ENCODE measurements around the gene TRIM67.

The TRIM67 gene

DNA sequence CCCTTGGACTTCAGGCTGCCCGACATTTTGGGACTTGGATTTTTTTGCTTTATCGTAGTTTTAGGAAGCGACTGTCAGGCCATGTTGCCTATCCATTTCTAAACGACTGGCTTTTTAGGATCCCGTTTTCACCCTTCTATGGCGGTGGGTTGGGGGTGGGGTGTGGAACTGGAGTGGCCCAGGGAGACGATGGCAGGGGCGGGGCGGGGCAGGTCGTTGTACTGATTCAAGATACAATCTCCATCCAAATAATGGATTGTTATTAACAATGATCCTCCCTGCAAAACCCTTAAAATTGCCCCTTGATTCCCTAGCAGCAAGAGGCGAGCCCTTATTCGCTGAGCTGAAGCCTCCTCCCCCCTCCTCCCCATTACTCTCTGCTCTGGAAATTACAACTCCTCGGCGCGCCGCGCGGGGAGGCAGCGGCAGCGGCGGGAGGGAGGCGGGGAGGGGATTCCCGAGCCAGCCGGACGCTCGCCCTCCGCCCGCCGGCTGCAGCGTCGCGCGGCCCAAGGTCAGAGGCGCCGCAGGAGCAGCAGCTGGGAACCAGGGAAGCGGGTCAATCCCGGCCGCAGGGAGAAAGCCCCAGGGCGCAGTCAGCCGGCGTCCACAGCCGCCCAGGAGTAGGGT, at the start of gene TRIM67:
TRIM67 (plus strand) TSS at position 392 of the 630 bp plus-strand sequence. CDS start 912 bp downstream, outside the sequence.
- DNase-seq (ENCODE audit: low read depth, low spot score) = no peak
- in situ Hi-C loops (cut with HindIII; ENCODE audit: low sequenced_read_pairs) = no loop called here
- TF ChIP-seq CTCF (IDR thresholded peaks at IDR 0.05; ENCODE audit: low read depth, low read length) = no peak
- peak within 1 kb of the TSS; percentile 41 for H3K4me3 ChIP-seq (ENCODE audit: low read depth, low read length)

- in situ Hi-C loops (cut with HindIII; ENCODE audit: low sequenced_read_pairs) = no loop called here
- TF ChIP-seq CTCF (IDR thresholded peaks at IDR 0.05; ENCODE audit: low read depth, low read length) = no peak
- H3K4me3 ChIP-seq (ENCODE audit: low read depth, low read length) = no peak overlapping the region
- DNase-seq (ENCODE audit: low read depth, low spot score) = no peak
Observed at GRCh38 chr1:231116738-231117137, 45.1 kb upstream of the TRIM67 start.

- TF ChIP-seq CTCF (IDR thresholded peaks at IDR 0.05; ENCODE audit: low read depth, low read length) = no peak
- in situ Hi-C loops (cut with HindIII; ENCODE audit: low sequenced_read_pairs) = no loop called here
- H3K4me3 ChIP-seq (ENCODE audit: low read depth, low read length) = no peak overlapping the region
- DNase-seq (ENCODE audit: low read depth, low spot score) = no peak
Observed at GRCh38 chr1:231118704-231119453, 43.0 kb upstream of the TRIM67 start.

GRCh38 chr1:231121533-231121932, 40.3 kb upstream of the TRIM67 start:
- in situ Hi-C loops (cut with HindIII; ENCODE audit: low sequenced_read_pairs) = no loop called here
- DNase-seq (ENCODE audit: low read depth, low spot score) = no peak
- H3K4me3 ChIP-seq (ENCODE audit: low read depth, low read length) = no peak overlapping the region
- TF ChIP-seq CTCF (IDR thresholded peaks at IDR 0.05; ENCODE audit: low read depth, low read length) = no peak

DNA sequence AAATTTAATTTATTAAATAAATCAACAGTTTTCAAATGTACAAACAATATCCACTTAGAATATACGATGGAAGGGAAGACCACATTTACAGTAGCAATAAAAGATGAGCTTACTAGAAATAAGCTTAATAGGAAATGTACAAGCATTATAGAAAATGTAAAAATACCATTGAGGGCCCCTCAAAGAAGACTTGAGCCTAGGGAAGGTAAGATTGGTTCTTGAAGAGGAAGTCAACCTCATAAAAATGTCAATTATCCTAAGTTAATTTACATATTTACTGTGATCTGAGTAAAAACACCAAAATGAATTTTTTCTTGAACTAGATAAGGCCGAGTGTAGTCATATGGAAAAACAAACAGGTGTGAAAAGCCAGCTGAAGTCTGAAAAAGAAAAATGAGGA, 39.7 kb upstream of the TRIM67 start:
- no peak for DNase-seq (ENCODE audit: low read depth, low spot score)
- no peak overlapping the region for H3K4me3 ChIP-seq (ENCODE audit: low read depth, low read length)
- no peak for TF ChIP-seq CTCF (IDR thresholded peaks at IDR 0.05; ENCODE audit: low read depth, low read length)
- in situ Hi-C loops (cut with HindIII; ENCODE audit: low sequenced_read_pairs) = no loop called here

DNA sequence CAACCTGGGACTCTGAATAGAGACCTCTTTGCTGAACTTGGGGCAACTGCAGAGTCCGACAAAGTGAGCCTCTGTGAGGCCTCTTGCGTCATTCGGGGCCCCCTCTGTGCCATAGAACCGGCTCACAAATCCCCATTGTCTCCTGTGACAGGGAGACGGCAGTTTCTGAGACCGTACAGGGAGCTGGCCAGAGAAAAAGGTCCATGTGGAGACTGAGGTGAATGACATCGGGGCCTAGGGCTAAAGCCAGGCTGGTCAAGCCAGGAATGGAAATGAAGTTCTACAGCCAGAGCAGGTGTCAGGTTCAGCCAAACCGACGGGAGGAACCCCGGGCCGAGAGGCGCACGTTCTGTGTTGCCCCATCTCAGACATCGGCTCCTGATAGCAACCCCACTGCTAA, 37.1 kb upstream of the TRIM67 start:
- DNase-seq (ENCODE audit: low read depth, low spot score) = no peak
- TF ChIP-seq CTCF (IDR thresholded peaks at IDR 0.05; ENCODE audit: low read depth, low read length) = no peak
- H3K4me3 ChIP-seq (ENCODE audit: low read depth, low read length) = no peak overlapping the region
- in situ Hi-C loops (cut with HindIII; ENCODE audit: low sequenced_read_pairs) = no loop called here
